ENCODE data around the gene FCHO1.
"Not testable (repeated sequence)": the region's sequence is repeated elsewhere in the genome, so short reads cannot be mapped to it uniquely, and the experiment has no call there.

The FCHO1 gene

GRCh38 chr19:17755977-17756670 lies 4.8 kb downstream of the FCHO1 start:
- in situ Hi-C loops (cut with MboI; ENCODE audit: low pct_unique_long_range_greater_than_20kb, low sequenced_read_pairs), result no loop called here
- DNase-seq, result peak; percentile 58

- in situ Hi-C loops (cut with MboI; ENCODE audit: low pct_unique_long_range_greater_than_20kb, low sequenced_read_pairs), result no loop called here
- DNase-seq, result no peak
These were observed 5.8 kb downstream of the FCHO1 start for GRCh38 chr19:17757125-17757524.

GRCh38 chr19:17758515-17758914 lies 7.2 kb downstream of the FCHO1 start:
- no peak for DNase-seq
- in situ Hi-C loops (cut with MboI; ENCODE audit: low pct_unique_long_range_greater_than_20kb, low sequenced_read_pairs), result no loop called here

GRCh38 chr19:17761148-17761547 lies 9.9 kb downstream of the FCHO1 start:
- DNase-seq, result no peak
- in situ Hi-C loops (cut with MboI; ENCODE audit: low pct_unique_long_range_greater_than_20kb, low sequenced_read_pairs), result no loop called here

- in situ Hi-C loops (cut with MboI; ENCODE audit: low pct_unique_long_range_greater_than_20kb, low sequenced_read_pairs), result no loop called here
- peak; percentile 81 for DNase-seq
These were observed 11.4 kb downstream of the FCHO1 start for GRCh38 chr19:17762505-17763229.

GRCh38 chr19:17764348-17764747 lies 13.1 kb downstream of the FCHO1 start:
- DNase-seq, result no peak
- in situ Hi-C loops (cut with MboI; ENCODE audit: low pct_unique_long_range_greater_than_20kb, low sequenced_read_pairs), result no loop called here

- peak; percentile 87 for DNase-seq
These were observed 13.9 kb downstream of the FCHO1 start for GRCh38 chr19:17765069-17765618.

GRCh38 chr19:17766543-17767131 lies 15.4 kb downstream of the FCHO1 start:
- in situ Hi-C loops (cut with MboI; ENCODE audit: low pct_unique_long_range_greater_than_20kb, low sequenced_read_pairs), result no loop called here
- DNase-seq, result peak; percentile 89

More at GRCh38 chr19:17765069-17765618, 13.9 kb downstream of the FCHO1 start:
- in situ Hi-C loops (cut with MboI; ENCODE audit: low pct_unique_long_range_greater_than_20kb, low sequenced_read_pairs), result no loop called here

GRCh38 chr19:17767559-17767958 lies 16.3 kb downstream of the FCHO1 start:
- no peak for DNase-seq
- in situ Hi-C loops (cut with MboI; ENCODE audit: low pct_unique_long_range_greater_than_20kb, low sequenced_read_pairs), result no loop called here

- DNase-seq, result no peak
- in situ Hi-C loops (cut with MboI; ENCODE audit: low pct_unique_long_range_greater_than_20kb, low sequenced_read_pairs), result no loop called here
These were observed 19.3 kb downstream of the FCHO1 start for GRCh38 chr19:17770613-17771012.

GRCh38 chr19:17772172-17772571 lies 20.9 kb downstream of the FCHO1 start:
- in situ Hi-C loops (cut with MboI; ENCODE audit: low pct_unique_long_range_greater_than_20kb, low sequenced_read_pairs), result no loop called here
- peak; percentile 42 for DNase-seq

GRCh38 chr19:17775245-17775927 lies 24.1 kb downstream of the FCHO1 start:
- in situ Hi-C loops (cut with MboI; ENCODE audit: low pct_unique_long_range_greater_than_20kb, low sequenced_read_pairs), result no loop called here
- DNase-seq, result peak; percentile 57

GRCh38 chr19:17775991-17776803 lies 24.9 kb downstream of the FCHO1 start:
- in situ Hi-C loops (cut with MboI; ENCODE audit: low pct_unique_long_range_greater_than_20kb, low sequenced_read_pairs), result no loop called here
- DNase-seq, result no peak

GRCh38 chr19:17777840-17778239 lies 26.6 kb downstream of the FCHO1 start:
- in situ Hi-C loops (cut with MboI; ENCODE audit: low pct_unique_long_range_greater_than_20kb, low sequenced_read_pairs); DNase-seq: not testable (repeated sequence)

- in situ Hi-C loops (cut with MboI; ENCODE audit: low pct_unique_long_range_greater_than_20kb, low sequenced_read_pairs), result no loop called here
- peak; percentile 42 for DNase-seq
These were observed 27.1 kb downstream of the FCHO1 start for GRCh38 chr19:17778251-17778967.

- peak; percentile 83 for DNase-seq
- in situ Hi-C loops (cut with MboI; ENCODE audit: low pct_unique_long_range_greater_than_20kb, low sequenced_read_pairs), result no loop called here
These were observed 28.0 kb downstream of the FCHO1 start for GRCh38 chr19:17778968-17779929.

GRCh38 chr19:17780781-17781180 lies 29.5 kb downstream of the FCHO1 start:
- in situ Hi-C loops (cut with MboI; ENCODE audit: low pct_unique_long_range_greater_than_20kb, low sequenced_read_pairs), result no loop called here
- no peak for DNase-seq
